Measurements from ENCODE around the gene LMO7.

Gene LMO7

DNA sequence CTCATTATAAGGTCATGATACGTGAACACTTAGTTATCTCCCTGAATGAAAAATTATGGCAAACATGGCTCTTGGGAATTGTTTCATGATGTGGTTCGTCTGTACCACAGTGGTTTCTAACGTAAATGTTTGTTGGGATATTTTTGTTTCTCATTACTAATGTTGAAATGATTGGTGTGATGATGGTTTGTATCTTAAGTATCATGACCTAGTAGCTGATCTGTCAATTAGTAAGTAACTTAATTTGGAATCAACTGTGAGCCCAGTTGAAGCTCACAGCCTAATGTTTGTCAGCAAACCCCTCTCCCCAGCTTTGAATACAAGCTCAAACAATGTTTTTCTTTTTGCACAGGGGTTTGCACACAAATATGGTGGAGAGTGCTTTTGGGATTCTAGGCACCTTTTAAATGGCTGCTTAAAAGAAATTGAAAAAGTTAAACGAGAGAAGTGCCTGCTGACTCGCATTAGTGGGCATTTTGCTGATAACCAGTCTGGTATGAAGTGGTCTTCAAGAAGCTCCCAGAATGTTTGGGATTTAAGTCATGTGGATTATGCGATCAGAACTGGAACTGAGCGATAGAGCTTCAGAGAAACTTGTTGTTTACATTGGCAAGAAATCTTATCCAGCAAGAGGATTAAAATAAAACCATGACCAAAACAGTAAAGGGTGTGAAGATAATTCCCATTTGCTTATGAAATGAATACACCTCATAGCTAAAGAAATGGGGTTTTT, 68.2 kb downstream of the LMO7 start:
- Histone ChIP-seq H3K27me3 (ENCODE audit: control insufficient read depth in 5 of 5, insufficient read depth in 4 of 5, low read length in 5 of 5) (no peaks in the 10 kb centered on the region), H3K9me3 (ENCODE audit: control insufficient read depth in 5 of 5, low read length in 5 of 5) (no peaks in the 10 kb centered on the region), H3K36me3 (ENCODE audit: control insufficient read depth in 5 of 5, insufficient read depth in 5 of 5, low read length in 5 of 5) (peaks cover 0 to 4% (median 0%) of the 10 kb centered on the region in 5 donors), H3K4me3 (ENCODE audit: low read depth in 1 of 5, low read length in 5 of 5) (no peak overlapping the region), H3K9ac (ENCODE audit: low read length in 5 of 5) (no peak overlapping the region), H3K27ac (ENCODE audit: low read depth, low read length) (no peak overlapping the region), H3K4me1 (ENCODE audit: control insufficient read depth in 5 of 5, insufficient read depth in 5 of 5, low read length in 5 of 5) (no peaks in the 10 kb centered on the region)

DNA sequence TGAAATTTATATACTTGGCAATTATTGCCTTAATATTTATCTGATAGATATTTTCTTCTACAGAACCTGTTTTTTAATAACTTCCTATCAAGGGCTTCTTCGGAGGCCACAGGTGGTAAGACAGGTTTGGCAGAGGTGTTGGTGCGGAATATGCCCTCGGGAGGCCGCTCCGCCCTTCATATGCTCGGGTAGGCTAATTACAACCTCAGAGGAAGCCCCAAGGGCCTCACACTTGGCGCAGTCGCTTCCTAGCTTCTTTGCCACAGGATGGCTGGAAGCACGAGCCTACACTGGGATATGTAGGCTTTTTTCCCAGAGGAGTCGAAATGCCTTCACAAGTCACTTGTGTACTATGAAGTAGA, 68.8 kb downstream of the LMO7 start:
- Histone ChIP-seq H3K9me3 (ENCODE audit: control insufficient read depth in 5 of 5, low read length in 5 of 5) (no peaks in the 10 kb centered on the region), H3K27me3 (ENCODE audit: control insufficient read depth in 5 of 5, insufficient read depth in 4 of 5, low read length in 5 of 5) (no peaks in the 10 kb centered on the region), H3K4me1 (ENCODE audit: control insufficient read depth in 5 of 5, insufficient read depth in 5 of 5, low read length in 5 of 5) (no peaks in the 10 kb centered on the region), H3K27ac (ENCODE audit: low read depth, low read length) (no peak overlapping the region), H3K36me3 (ENCODE audit: control insufficient read depth in 5 of 5, insufficient read depth in 5 of 5, low read length in 5 of 5) (peaks cover 0 to 4% (median 0%) of the 10 kb centered on the region in 5 donors), H3K9ac (ENCODE audit: low read length in 5 of 5) (no peak overlapping the region), H3K4me3 (ENCODE audit: low read depth in 1 of 5, low read length in 5 of 5) (no peak overlapping the region)

- Histone ChIP-seq H3K27ac (ENCODE audit: low read depth, low read length) (no peak overlapping the region), H3K4me3 (ENCODE audit: low read depth in 1 of 5, low read length in 5 of 5) (no peak overlapping the region), H3K4me1 (ENCODE audit: control insufficient read depth in 5 of 5, insufficient read depth in 5 of 5, low read length in 5 of 5) (no peaks in the 10 kb centered on the region), H3K27me3 (ENCODE audit: control insufficient read depth in 5 of 5, insufficient read depth in 4 of 5, low read length in 5 of 5) (no peaks in the 10 kb centered on the region), H3K36me3 (ENCODE audit: control insufficient read depth in 5 of 5, insufficient read depth in 5 of 5, low read length in 5 of 5) (peaks cover 0 to 4% (median 0%) of the 10 kb centered on the region in 5 donors), H3K9me3 (ENCODE audit: control insufficient read depth in 5 of 5, low read length in 5 of 5) (no peaks in the 10 kb centered on the region), H3K9ac (ENCODE audit: low read length in 5 of 5) (no peak overlapping the region)
These were observed 69.3 kb downstream of the LMO7 start for GRCh38 chr13:75705395-75705794.

DNA sequence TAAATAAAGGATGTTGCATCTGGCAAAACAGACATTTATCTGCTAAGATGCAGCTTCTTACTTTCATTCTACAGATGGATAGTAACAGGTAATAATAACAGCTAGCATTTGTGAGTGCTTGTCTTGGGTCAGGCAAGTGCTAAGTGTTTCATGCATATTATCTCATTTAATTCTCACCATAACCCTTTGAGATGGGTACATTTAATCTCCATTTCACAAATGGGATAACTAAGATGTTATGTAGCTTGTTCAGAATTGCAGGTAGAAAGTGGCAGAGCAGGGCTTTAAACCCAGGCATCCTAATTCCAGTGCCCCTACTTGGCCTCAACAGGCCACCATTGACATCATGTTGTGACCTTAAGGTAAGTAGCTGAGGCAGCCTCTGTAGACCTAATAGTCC, 69.8 kb downstream of the LMO7 start:
- no peak overlapping the region for H3K27ac ChIP-seq (ENCODE audit: low read depth, low read length)
- no peaks in the 10 kb centered on the region for H3K27me3 ChIP-seq (ENCODE audit: control insufficient read depth in 5 of 5, insufficient read depth in 4 of 5, low read length in 5 of 5)
- peaks cover 0 to 4% (median 0%) of the 10 kb centered on the region in 5 donors for H3K36me3 ChIP-seq (ENCODE audit: control insufficient read depth in 5 of 5, insufficient read depth in 5 of 5, low read length in 5 of 5)
- no peak overlapping the region for H3K9ac ChIP-seq (ENCODE audit: low read length in 5 of 5)
- no peak overlapping the region for H3K4me3 ChIP-seq (ENCODE audit: low read depth in 1 of 5, low read length in 5 of 5)
- H3K4me1 ChIP-seq (ENCODE audit: control insufficient read depth in 5 of 5, insufficient read depth in 5 of 5, low read length in 5 of 5) = no peaks in the 10 kb centered on the region
- H3K9me3 ChIP-seq (ENCODE audit: control insufficient read depth in 5 of 5, low read length in 5 of 5) = no peaks in the 10 kb centered on the region

GRCh38 chr13:75713852-75714251, 77.7 kb downstream of the LMO7 start:
- Histone ChIP-seq H3K27me3 (ENCODE audit: control insufficient read depth in 5 of 5, insufficient read depth in 4 of 5, low read length in 5 of 5) (no peaks in the 10 kb centered on the region), H3K4me3 (ENCODE audit: low read depth in 1 of 5, low read length in 5 of 5) (no peak overlapping the region), H3K27ac (ENCODE audit: low read depth, low read length) (no peak overlapping the region), H3K4me1 (ENCODE audit: control insufficient read depth in 5 of 5, insufficient read depth in 5 of 5, low read length in 5 of 5) (no peaks in the 10 kb centered on the region), H3K9me3 (ENCODE audit: control insufficient read depth in 5 of 5, low read length in 5 of 5) (no peaks in the 10 kb centered on the region), H3K9ac (ENCODE audit: low read length in 5 of 5) (no peak overlapping the region), H3K36me3 (ENCODE audit: control insufficient read depth in 5 of 5, insufficient read depth in 5 of 5, low read length in 5 of 5) (no peaks in the 10 kb centered on the region)

GRCh38 chr13:75715601-75716523, 79.7 kb downstream of the LMO7 start:
- H3K4me3 ChIP-seq (ENCODE audit: low read depth in 1 of 5, low read length in 5 of 5) = no peak overlapping the region
- H3K9me3 ChIP-seq (ENCODE audit: control insufficient read depth in 5 of 5, low read length in 5 of 5) = no peaks in the 10 kb centered on the region
- H3K36me3 ChIP-seq (ENCODE audit: control insufficient read depth in 5 of 5, insufficient read depth in 5 of 5, low read length in 5 of 5) = no peaks in the 10 kb centered on the region
- H3K9ac ChIP-seq (ENCODE audit: low read length in 5 of 5) = no peak overlapping the region
- H3K4me1 ChIP-seq (ENCODE audit: control insufficient read depth in 5 of 5, insufficient read depth in 5 of 5, low read length in 5 of 5) = no peaks in the 10 kb centered on the region
- H3K27ac ChIP-seq (ENCODE audit: low read depth, low read length) = no peak overlapping the region
- H3K27me3 ChIP-seq (ENCODE audit: control insufficient read depth in 5 of 5, insufficient read depth in 4 of 5, low read length in 5 of 5) = no peaks in the 10 kb centered on the region

GRCh38 chr13:75717525-75717924, 81.4 kb downstream of the LMO7 start:
- no peaks in the 10 kb centered on the region for H3K4me1 ChIP-seq (ENCODE audit: control insufficient read depth in 5 of 5, insufficient read depth in 5 of 5, low read length in 5 of 5)
- no peaks in the 10 kb centered on the region for H3K9me3 ChIP-seq (ENCODE audit: control insufficient read depth in 5 of 5, low read length in 5 of 5)
- no peaks in the 10 kb centered on the region for H3K27me3 ChIP-seq (ENCODE audit: control insufficient read depth in 5 of 5, insufficient read depth in 4 of 5, low read length in 5 of 5)
- no peak overlapping the region for H3K4me3 ChIP-seq (ENCODE audit: low read depth in 1 of 5, low read length in 5 of 5)
- H3K9ac ChIP-seq (ENCODE audit: low read length in 5 of 5) = no peak overlapping the region
- no peak overlapping the region for H3K27ac ChIP-seq (ENCODE audit: low read depth, low read length)
- H3K36me3 ChIP-seq (ENCODE audit: control insufficient read depth in 5 of 5, insufficient read depth in 5 of 5, low read length in 5 of 5) = no peaks in the 10 kb centered on the region

DNA sequence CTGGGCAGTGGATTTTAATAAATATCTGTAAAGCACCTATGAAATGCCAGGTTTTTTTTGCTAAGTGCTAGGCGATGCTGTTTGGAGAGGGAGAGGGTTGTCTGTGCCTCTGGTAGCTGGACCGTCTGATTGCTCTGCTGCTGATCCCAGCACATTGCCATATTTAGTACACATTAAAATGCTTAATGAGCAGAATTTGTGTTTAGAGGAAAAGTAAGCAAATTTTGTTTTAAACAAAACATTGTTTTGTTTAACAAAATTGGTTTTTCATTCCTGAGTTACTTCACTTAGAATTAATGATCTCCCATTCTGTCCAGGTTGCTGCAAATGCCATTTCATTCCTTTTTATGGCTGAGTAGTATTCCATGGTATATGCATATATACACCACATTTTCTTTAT, 85.2 kb downstream of the LMO7 start:
- Histone ChIP-seq H3K36me3 (ENCODE audit: control insufficient read depth in 5 of 5, insufficient read depth in 5 of 5, low read length in 5 of 5) (no peaks in the 10 kb centered on the region), H3K27ac (ENCODE audit: low read depth, low read length) (no peak overlapping the region), H3K9ac (ENCODE audit: low read length in 5 of 5) (no peak overlapping the region), H3K4me1 (ENCODE audit: control insufficient read depth in 5 of 5, insufficient read depth in 5 of 5, low read length in 5 of 5) (no peaks in the 10 kb centered on the region), H3K9me3 (ENCODE audit: control insufficient read depth in 5 of 5, low read length in 5 of 5) (no peaks in the 10 kb centered on the region), H3K27me3 (ENCODE audit: control insufficient read depth in 5 of 5, insufficient read depth in 4 of 5, low read length in 5 of 5) (no peaks in the 10 kb centered on the region), H3K4me3 (ENCODE audit: low read depth in 1 of 5, low read length in 5 of 5) (no peak overlapping the region)

DNA sequence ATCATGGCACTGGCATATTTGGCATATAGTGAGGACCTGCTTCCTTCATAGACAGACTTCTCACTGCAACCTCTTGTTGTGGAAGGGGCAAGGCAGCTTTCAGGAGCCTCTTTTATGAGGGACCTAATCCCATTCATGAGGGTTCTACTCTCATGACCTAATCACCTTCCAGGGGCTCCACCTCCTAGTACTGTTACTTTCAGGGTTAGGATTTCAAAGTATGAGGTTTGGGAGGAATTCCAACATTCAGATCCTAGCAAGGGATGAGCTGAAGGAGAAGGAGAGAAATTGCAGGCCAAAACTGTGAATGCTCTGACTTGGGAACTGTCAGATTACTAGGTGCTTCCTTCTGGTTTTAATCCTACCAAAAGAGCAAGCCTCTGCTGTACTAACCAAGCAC, 87.8 kb downstream of the LMO7 start:
- no peaks in the 10 kb centered on the region for H3K4me1 ChIP-seq (ENCODE audit: control insufficient read depth in 5 of 5, insufficient read depth in 5 of 5, low read length in 5 of 5)
- H3K27ac ChIP-seq (ENCODE audit: low read depth, low read length) = no peak overlapping the region
- no peak overlapping the region for H3K4me3 ChIP-seq (ENCODE audit: low read depth in 1 of 5, low read length in 5 of 5)
- H3K9ac ChIP-seq (ENCODE audit: low read length in 5 of 5) = no peak overlapping the region
- H3K27me3 ChIP-seq (ENCODE audit: control insufficient read depth in 5 of 5, insufficient read depth in 4 of 5, low read length in 5 of 5) = no peaks in the 10 kb centered on the region
- no peaks in the 10 kb centered on the region for H3K9me3 ChIP-seq (ENCODE audit: control insufficient read depth in 5 of 5, low read length in 5 of 5)
- no peaks in the 10 kb centered on the region for H3K36me3 ChIP-seq (ENCODE audit: control insufficient read depth in 5 of 5, insufficient read depth in 5 of 5, low read length in 5 of 5)

DNA sequence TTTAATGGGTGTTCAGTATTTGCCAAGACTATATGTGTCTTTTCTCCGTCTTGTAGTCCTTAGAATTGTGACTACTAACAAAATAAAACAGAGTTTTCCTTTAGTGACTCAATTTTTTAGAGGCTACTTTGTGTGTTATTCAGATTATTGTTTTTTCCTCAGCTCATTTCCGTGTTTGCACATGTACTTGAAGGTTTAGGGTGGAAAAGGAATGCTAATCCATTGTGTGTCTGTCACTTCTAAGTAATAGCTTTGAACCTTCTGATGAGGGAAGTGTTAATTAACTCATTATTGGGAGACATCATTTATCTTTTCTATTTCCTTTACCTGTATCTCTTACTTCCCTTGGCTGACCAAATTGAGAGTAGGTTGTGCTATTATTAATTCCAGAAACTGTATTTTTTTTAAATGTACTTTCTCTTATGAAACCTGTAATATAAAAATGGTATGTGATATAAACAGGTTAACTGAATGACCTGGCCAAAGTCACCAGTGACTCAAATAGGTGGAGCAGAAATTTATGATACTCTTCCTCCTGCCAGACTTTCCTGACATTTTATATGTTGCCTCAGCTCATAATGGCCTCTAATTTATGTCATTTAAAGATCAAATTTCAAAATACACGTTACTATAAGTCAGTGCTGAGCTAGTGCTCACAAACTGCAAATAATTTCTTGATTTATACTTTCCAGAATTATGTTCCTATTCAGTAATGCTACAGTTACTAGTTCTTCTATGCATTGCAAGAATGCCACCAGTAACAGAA, 88.8 kb downstream of the LMO7 start:
- Histone ChIP-seq H3K36me3 (ENCODE audit: control insufficient read depth in 5 of 5, insufficient read depth in 5 of 5, low read length in 5 of 5) (no peaks in the 10 kb centered on the region), H3K9ac (ENCODE audit: low read length in 5 of 5) (no peak overlapping the region), H3K4me3 (ENCODE audit: low read depth in 1 of 5, low read length in 5 of 5) (no peak overlapping the region), H3K27ac (ENCODE audit: low read depth, low read length) (no peak overlapping the region), H3K27me3 (ENCODE audit: control insufficient read depth in 5 of 5, insufficient read depth in 4 of 5, low read length in 5 of 5) (no peaks in the 10 kb centered on the region), H3K4me1 (ENCODE audit: control insufficient read depth in 5 of 5, insufficient read depth in 5 of 5, low read length in 5 of 5) (no peaks in the 10 kb centered on the region), H3K9me3 (ENCODE audit: control insufficient read depth in 5 of 5, low read length in 5 of 5) (no peaks in the 10 kb centered on the region)

Data from subcutaneous abdominal adipose tissue (tissue), 5 donors.